ENCODE data around the gene RPP38. TPM values are rescaled to one million over a fixed set of nuclear protein-coding genes. Genes with fewer than 3 reads are reported as not detected.

RPP38 gene
- total and polyA plus RNA-seq, 7 experiments from 2014 or later: 7.6 to 36.3 (median 16.6) TPM

DNA sequence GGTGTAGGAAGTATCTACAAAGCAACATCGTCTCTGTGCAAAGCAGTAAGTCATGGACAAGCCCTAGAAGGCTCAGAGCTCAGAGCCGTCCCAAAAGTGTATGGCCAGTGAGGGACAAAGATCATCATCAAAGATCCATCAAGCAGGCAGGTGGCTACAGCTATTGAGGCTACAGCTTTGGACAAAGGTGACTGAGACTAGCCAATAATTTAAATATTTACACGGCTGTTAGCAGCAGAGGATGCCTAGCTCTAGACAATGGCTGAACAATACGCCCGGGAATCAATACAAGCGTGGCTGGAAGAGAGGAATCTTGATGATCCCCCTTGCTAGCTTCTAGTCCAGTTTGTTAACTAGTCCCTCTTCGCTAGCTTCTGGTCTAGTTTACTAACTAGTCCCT is 53.4 kb downstream of the RPP38 start:
- CTCF ChIA-PET: no interaction called here
- ATAC-seq: no peak
- peaks cover 14 to 61% (median 50%) of the 10 kb centered on the region in 7 donors for H3K4me1 Mint-ChIP-seq

DNA sequence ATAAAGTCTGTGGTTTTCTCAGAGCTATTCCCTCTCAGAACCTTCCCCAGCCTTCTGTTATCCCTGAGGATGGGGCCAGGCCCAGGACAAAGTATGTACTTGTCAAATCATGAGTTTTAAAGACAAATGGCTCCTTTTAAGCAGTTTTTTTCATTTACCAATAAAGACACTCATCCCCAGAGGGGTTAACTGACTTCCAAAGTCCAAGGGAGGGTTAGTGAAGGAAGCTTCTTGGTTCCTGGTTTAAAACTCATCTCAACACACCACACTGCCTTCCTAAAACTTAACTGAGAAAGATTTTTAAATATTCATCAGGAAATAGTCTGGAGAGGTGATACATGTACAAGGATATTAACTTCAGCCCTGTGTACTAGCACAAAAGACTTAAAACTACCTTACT is 55.4 kb downstream of the RPP38 start:
- peaks cover 0 to 5% of the 10 kb centered on the region in 2 donors for H3K4me1 ChIP-seq (ENCODE audit: control insufficient read depth in 2 of 2, insufficient read depth in 2 of 2, low read length in 2 of 2)
- Mint-ChIP-seq H3K4me1 (peaks cover 12 to 59% (median 41%) of the 10 kb centered on the region in 7 donors), H3K9me3 (no peaks in the 10 kb centered on the region), H3K36me3 (peaks cover 0 to 38% (median 27%) of the 10 kb centered on the region in 5 donors), H3K4me3 (no peak overlapping the region), H3K27me3 (no peaks in the 10 kb centered on the region), H3K27ac (peak overlapping the region in 3 of 9 donors; percentile 8 to 76 (median 75))
- POLR2A ChIA-PET: no interaction called here
- no peaks in the 10 kb centered on the region for H3K9me3 ChIP-seq (ENCODE audit: control insufficient read depth in 2 of 3, low read length in 3 of 3)
- no peak overlapping the region for H3K4me3 ChIP-seq (ENCODE audit: low read length)
- no peak overlapping the region for H3K27ac ChIP-seq (ENCODE audit: low read depth, low read length)
- H3K27me3 ChIP-seq (ENCODE audit: control insufficient read depth in 2 of 2, insufficient read depth in 2 of 2, low read length in 2 of 2): no peaks in the 10 kb centered on the region
- H3K36me3 ChIP-seq (ENCODE audit: control insufficient read depth in 2 of 3, insufficient read depth in 3 of 3, low read length in 3 of 3): peaks cover 0 to 4% (median 0%) of the 10 kb centered on the region in 3 experiments
- CTCF ChIA-PET: interaction anchor here (1.2 kb wide), 1 partner anchor 69 kb away, joined by 7 read pairs; no protein-coding TSS in a partner anchor
- intact Hi-C loops (cut with micrococcal nuclease): no loop called here
- no peak for DNase-seq
- no peak for ATAC-seq

More for the DNA sequence above, 53.4 kb downstream of the RPP38 start:
- H3K27ac ChIP-seq (ENCODE audit: low read depth, low read length): no peak overlapping the region
- no peak overlapping the region for H3K4me3 ChIP-seq (ENCODE audit: low read length)
- POLR2A ChIA-PET: interaction anchor here (0.9 kb wide), 2 partner anchors 12 to 45 kb away, joined by 3 read pairs; no protein-coding TSS in a partner anchor
- H3K9me3 ChIP-seq (ENCODE audit: control insufficient read depth in 2 of 3, low read length in 3 of 3): no peaks in the 10 kb centered on the region
- peaks cover 0 to 12% of the 10 kb centered on the region in 2 donors for H3K4me1 ChIP-seq (ENCODE audit: control insufficient read depth in 2 of 2, insufficient read depth in 2 of 2, low read length in 2 of 2)
- Mint-ChIP-seq H3K27me3 (no peaks in the 10 kb centered on the region), H3K4me3 (no peak overlapping the region), H3K9me3 (no peaks in the 10 kb centered on the region), H3K36me3 (peaks cover 0 to 33% (median 20%) of the 10 kb centered on the region in 5 donors), H3K27ac (peak overlapping the region in 2 of 9 donors; percentile 22)
- intact Hi-C loops (cut with micrococcal nuclease): no loop called here
- DNase-seq: no peak
- H3K36me3 ChIP-seq (ENCODE audit: control insufficient read depth in 2 of 3, insufficient read depth in 3 of 3, low read length in 3 of 3): no peaks in the 10 kb centered on the region
- no peaks in the 10 kb centered on the region for H3K27me3 ChIP-seq (ENCODE audit: control insufficient read depth in 2 of 2, insufficient read depth in 2 of 2, low read length in 2 of 2)

Other genes starting within 250 kb of the RPP38 start
- gene SUV39H2, start 218.5 kb upstream of the RPP38 start, total RNA-seq: 10 to 100 TPM in 1 of 5 experiments, 1 to 10 TPM in 4; 2.4 to 25.0 (median 6.8) TPM
- 1 to 10 TPM; 6.4 to 7.2 TPM for gene SUV39H2, start 218.5 kb upstream of the RPP38 start, polyA plus RNA-seq
- gene DCLRE1C, start 143.3 kb upstream of the RPP38 start, total RNA-seq: 10 to 100 TPM; 16.4 to 38.7 (median 24.2) TPM
- 10 to 100 TPM; 18.1 to 32.1 TPM for gene DCLRE1C, start 143.3 kb upstream of the RPP38 start, polyA plus RNA-seq
- 1 to 10 TPM in 2 of 5 experiments, not detected in 3; 1.2 to 1.9 TPM for gene MEIG1, start 138.0 kb upstream of the RPP38 start, total RNA-seq
- gene MEIG1, start 138.0 kb upstream of the RPP38 start, polyA plus RNA-seq: 1 to 10 TPM in 1 of 2 donors, not detected in 1; 1.3 TPM
- 1 to 10 TPM in 1 of 5 experiments, not detected in 4; 3.0 TPM for gene OLAH, start 53.4 kb upstream of the RPP38 start, total RNA-seq
- gene OLAH, start 53.4 kb upstream of the RPP38 start, polyA plus RNA-seq: not detected
- gene ACBD7, start 8.6 kb upstream of the RPP38 start, total RNA-seq: 1 to 10 TPM in 1 of 5 experiments, under 1 TPM in 3, not detected in 1; 0.27 to 1.5 (median 0.60) TPM
- gene ACBD7, start 8.6 kb upstream of the RPP38 start, polyA plus RNA-seq: under 1 TPM in 1 of 2 donors, not detected in 1; 0.43 TPM
- gene NMT2, start 71.3 kb downstream of the RPP38 start, total RNA-seq: 10 to 100 TPM; 23.2 to 81.4 (median 39.1) TPM
- 10 to 100 TPM; 43.8 TPM for gene NMT2, start 71.3 kb downstream of the RPP38 start, polyA plus RNA-seq